VCaP (cell line): Measurements from ENCODE around the gene LRRC10B.

ENCODE experiments used
- H3K27ac ChIP-seq: fragments of 450-650 bp; 2 replicates; pipeline ENCODE4 v1.5.1; 2017
- CTCF ChIP-seq: fragments of 450-650 bp; conservative IDR thresholded peaks from 2 replicates; pipeline ENCODE4 v1.5.1; 2017; ENCODE audit warnings: mild to moderate bottlenecking, moderate library complexity

LRRC10B gene

GRCh38 chr11:61502522-61502921 is 6.0 kb upstream of the LRRC10B start:
- TF ChIP-seq CTCF = no peak
- H3K27ac ChIP-seq = no peak overlapping the region

GRCh38 chr11:61503135-61503770 is 5.3 kb upstream of the LRRC10B start:
- H3K27ac ChIP-seq = no peak overlapping the region
- no peak for TF ChIP-seq CTCF

GRCh38 chr11:61505106-61505505 is 3.4 kb upstream of the LRRC10B start:
- no peak overlapping the region for H3K27ac ChIP-seq
- no peak for TF ChIP-seq CTCF

GRCh38 chr11:61505640-61506155 is 2.9 kb upstream of the LRRC10B start:
- no peak overlapping the region for H3K27ac ChIP-seq
- TF ChIP-seq CTCF = no peak

- no peak for TF ChIP-seq CTCF
- no peak overlapping the region for H3K27ac ChIP-seq
Measured at GRCh38 chr11:61507012-61507768, 1.4 kb upstream of the LRRC10B start.

- peak overlapping the region; percentile 40; the same call in 1 of the 2 replicates for H3K27ac ChIP-seq
- TF ChIP-seq CTCF = peak; percentile 84
Measured at GRCh38 chr11:61509043-61510029, 787 bp downstream of the LRRC10B start.
